Neural cell (in vitro differentiated cells): ENCODE data around the gene FFAR3.

Experiments
- EP300 ChIP-seq: fragments of 450-650 bp; conservative IDR thresholded peaks from 2 replicates; pipeline ENCODE4 v1.6.1; 2014; ENCODE audit warnings: antibody characterized with exemption, mild to moderate bottlenecking, moderate library complexity; ENCODE audit not compliant: poor library complexity, severe bottlenecking
- EZH2 ChIP-seq: fragments of 200-600, 300-800 bp; shearing (Covaris generic), sonication (generic); IDR thresholded peaks from 2 replicates; pipeline ENCODE4 v1.6.1; 2014; ENCODE audit warnings: antibody characterized with exemption, low read length, borderline replicate concordance, mild to moderate bottlenecking; ENCODE audit not compliant: insufficient read depth, poor library complexity, severe bottlenecking
- MXI1 ChIP-seq: fragments of 450-650 bp; conservative IDR thresholded peaks from 2 replicates; pipeline ENCODE4 v1.6.1; 2014; ENCODE audit warnings: antibody characterized with exemption, mild to moderate bottlenecking; ENCODE audit not compliant: poor library complexity, severe bottlenecking
- POLR2AphosphoS5 ChIP-seq: IDR thresholded peaks from 2 replicates; pipeline ENCODE4 v1.6.1; 2012
- RAD21 ChIP-seq: fragments of 450-650 bp; conservative IDR thresholded peaks from 2 replicates; pipeline ENCODE4 v1.6.1; 2014; ENCODE audit warnings: antibody characterized with exemption, mild to moderate bottlenecking, moderate library complexity
- SMC3 ChIP-seq: fragments of 450-650 bp; conservative IDR thresholded peaks from 2 replicates; pipeline ENCODE4 v1.6.1; 2014; ENCODE audit warnings: antibody characterized with exemption, mild to moderate bottlenecking, moderate library complexity; ENCODE audit not compliant: poor library complexity
- TAF1 ChIP-seq: IDR thresholded peaks from 2 replicates; pipeline ENCODE4 v1.6.1; 2012; ENCODE audit warnings: low read depth
- TF ChIP-seq, protein P1 (sequence below): fragments of 450-650 bp; IDR thresholded peaks from 2 replicates; pipeline ENCODE4 v1.5.1; 2014; ENCODE audit warnings: antibody characterized with exemption, mild to moderate bottlenecking, moderate library complexity; ENCODE audit not compliant: poor library complexity, severe bottlenecking
- TF ChIP-seq, protein P2 (sequence below): IDR thresholded peaks from 2 replicates; pipeline ENCODE4 v1.6.1; 2012; ENCODE audit warnings: borderline replicate concordance

DNA sequence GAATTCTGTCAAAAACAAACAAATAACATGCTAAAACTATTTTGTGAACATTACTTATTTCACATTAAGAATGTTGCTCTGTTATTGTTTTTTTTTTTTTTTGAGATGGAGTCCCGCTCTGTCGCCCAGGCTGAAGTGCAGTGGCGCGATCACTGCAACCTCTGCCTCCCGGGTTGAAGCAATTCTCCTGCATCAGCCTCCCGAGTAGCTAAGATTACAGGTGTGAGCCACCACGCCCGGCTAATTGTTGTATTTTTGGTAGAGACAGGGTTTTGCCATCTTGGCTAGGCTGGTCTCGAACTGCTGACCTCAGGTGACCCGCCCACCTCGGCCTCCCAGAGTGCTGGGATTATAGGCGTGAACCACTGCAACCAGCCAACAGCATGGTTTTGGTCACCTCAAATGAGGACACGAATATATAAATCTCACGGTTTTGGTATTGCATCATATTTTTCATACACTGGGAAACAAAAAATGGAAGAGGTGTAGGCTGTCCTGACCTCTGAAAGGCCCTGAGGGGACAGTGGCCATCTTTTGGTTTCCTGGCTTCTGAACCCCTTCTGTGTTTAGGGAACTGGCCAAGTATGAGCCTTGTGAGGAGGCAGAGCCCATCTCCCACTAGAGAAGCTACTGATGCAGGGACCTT is 38.1 kb downstream of the FFAR3 start:
- no peak for TF ChIP-seq EZH2
- no peak for TF ChIP-seq EP300
- TF ChIP-seq TAF1 = no peak
- TF ChIP-seq, protein P1, sequence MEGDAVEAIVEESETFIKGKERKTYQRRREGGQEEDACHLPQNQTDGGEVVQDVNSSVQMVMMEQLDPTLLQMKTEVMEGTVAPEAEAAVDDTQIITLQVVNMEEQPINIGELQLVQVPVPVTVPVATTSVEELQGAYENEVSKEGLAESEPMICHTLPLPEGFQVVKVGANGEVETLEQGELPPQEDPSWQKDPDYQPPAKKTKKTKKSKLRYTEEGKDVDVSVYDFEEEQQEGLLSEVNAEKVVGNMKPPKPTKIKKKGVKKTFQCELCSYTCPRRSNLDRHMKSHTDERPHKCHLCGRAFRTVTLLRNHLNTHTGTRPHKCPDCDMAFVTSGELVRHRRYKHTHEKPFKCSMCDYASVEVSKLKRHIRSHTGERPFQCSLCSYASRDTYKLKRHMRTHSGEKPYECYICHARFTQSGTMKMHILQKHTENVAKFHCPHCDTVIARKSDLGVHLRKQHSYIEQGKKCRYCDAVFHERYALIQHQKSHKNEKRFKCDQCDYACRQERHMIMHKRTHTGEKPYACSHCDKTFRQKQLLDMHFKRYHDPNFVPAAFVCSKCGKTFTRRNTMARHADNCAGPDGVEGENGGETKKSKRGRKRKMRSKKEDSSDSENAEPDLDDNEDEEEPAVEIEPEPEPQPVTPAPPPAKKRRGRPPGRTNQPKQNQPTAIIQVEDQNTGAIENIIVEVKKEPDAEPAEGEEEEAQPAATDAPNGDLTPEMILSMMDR = no peak
- no peak for TF ChIP-seq RAD21
- no peak for TF ChIP-seq POLR2AphosphoS5
- TF ChIP-seq SMC3 = no peak
- TF ChIP-seq, protein P2, sequence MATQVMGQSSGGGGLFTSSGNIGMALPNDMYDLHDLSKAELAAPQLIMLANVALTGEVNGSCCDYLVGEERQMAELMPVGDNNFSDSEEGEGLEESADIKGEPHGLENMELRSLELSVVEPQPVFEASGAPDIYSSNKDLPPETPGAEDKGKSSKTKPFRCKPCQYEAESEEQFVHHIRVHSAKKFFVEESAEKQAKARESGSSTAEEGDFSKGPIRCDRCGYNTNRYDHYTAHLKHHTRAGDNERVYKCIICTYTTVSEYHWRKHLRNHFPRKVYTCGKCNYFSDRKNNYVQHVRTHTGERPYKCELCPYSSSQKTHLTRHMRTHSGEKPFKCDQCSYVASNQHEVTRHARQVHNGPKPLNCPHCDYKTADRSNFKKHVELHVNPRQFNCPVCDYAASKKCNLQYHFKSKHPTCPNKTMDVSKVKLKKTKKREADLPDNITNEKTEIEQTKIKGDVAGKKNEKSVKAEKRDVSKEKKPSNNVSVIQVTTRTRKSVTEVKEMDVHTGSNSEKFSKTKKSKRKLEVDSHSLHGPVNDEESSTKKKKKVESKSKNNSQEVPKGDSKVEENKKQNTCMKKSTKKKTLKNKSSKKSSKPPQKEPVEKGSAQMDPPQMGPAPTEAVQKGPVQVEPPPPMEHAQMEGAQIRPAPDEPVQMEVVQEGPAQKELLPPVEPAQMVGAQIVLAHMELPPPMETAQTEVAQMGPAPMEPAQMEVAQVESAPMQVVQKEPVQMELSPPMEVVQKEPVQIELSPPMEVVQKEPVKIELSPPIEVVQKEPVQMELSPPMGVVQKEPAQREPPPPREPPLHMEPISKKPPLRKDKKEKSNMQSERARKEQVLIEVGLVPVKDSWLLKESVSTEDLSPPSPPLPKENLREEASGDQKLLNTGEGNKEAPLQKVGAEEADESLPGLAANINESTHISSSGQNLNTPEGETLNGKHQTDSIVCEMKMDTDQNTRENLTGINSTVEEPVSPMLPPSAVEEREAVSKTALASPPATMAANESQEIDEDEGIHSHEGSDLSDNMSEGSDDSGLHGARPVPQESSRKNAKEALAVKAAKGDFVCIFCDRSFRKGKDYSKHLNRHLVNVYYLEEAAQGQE = no peak
- TF ChIP-seq MXI1 = no peak
